Endothelial cell of umbilical vein (primary cell): ENCODE measurements around the gene GPR176. TPM values are rescaled to one million over a fixed set of nuclear protein-coding genes. Genes with fewer than 3 reads are reported as not detected.

Experiments
- BruUV-seq: library from RNA; stranded (reverse); fragments of 400-500 nt; replicated peaks from 2 replicates; lab custom pipeline; 2021; lab: Mats Ljungman, UMichigan
- CTCF ChIA-PET: fragments of 300-600, 350-600 bp; sonication (Branson Sonifier 250); formaldehyde crosslinking; loops from one replicate; lab custom pipeline; 2021; ENCODE audit warnings: antibody characterized with exemption, inconsistent platforms; lab: Charles Lee
- POLR2A ChIA-PET: fragments of 300-600, 350-600 bp; sonication (Branson Sonifier 250); formaldehyde crosslinking; loops from one replicate; lab custom pipeline; 2021; ENCODE audit warnings: antibody characterized with exemption, inconsistent platforms; lab: Charles Lee
- DNase-seq: peaks from one replicate; pipeline ENCODE4 v3.0.0-alpha.2; 2011; ENCODE audit warnings: low read depth, low spot score
- FAIRE-seq: peaks from 2 replicates; lab custom pipeline; 2011; peaks lifted over from hg19 to GRCh38; lab: Jason Lieb, UNC
- H2AFZ ChIP-seq: 2 replicates; pipeline ENCODE4 v1.6.0; 2012; ENCODE audit warnings: low read depth, low read length, control low read depth, inconsistent platforms
- H3K27ac ChIP-seq: 2 replicates; pipeline ENCODE4 v1.5.1; 2011; ENCODE audit warnings: low read depth, mild to moderate bottlenecking, control low read depth, low read length, moderate library complexity; ENCODE audit not compliant: insufficient read depth
- H3K27me3 ChIP-seq, 2 experiments: 2 replicates each; pipeline versions ENCODE4 v1.6.0 to v1.6.1; 2011; ENCODE audit warnings: low read length in 2 of 2, mixed read lengths in 1 of 2; ENCODE audit not compliant: control insufficient read depth in 2 of 2, insufficient read depth in 2 of 2
- H3K36me3 ChIP-seq, 2 experiments: 2 replicates in 1 of 2; 3 replicates in 1 of 2; pipeline ENCODE4 v1.5.1; 2011; ENCODE audit warnings: low read length in 2 of 2, mild to moderate bottlenecking in 1 of 2, moderate library complexity in 1 of 2; ENCODE audit not compliant: control insufficient read depth in 2 of 2, insufficient read depth in 2 of 2; ENCODE audit errors: extremely low read depth in 1 of 2
- H3K4me1 ChIP-seq: 3 replicates; pipeline ENCODE4 v1.5.1; 2011; ENCODE audit warnings: mild to moderate bottlenecking, low read length; ENCODE audit not compliant: control insufficient read depth, insufficient read depth; ENCODE audit errors: extremely low read depth
- H3K4me2 ChIP-seq: 2 replicates; pipeline ENCODE4 v1.6.1; 2011; ENCODE audit warnings: low read length, control low read depth, mixed read lengths; ENCODE audit not compliant: insufficient read depth
- H3K4me3 ChIP-seq, 3 experiments: fragments of 200-600 bp in 1 of 3; sonication (generic), shearing (Covaris generic) in 1 of 3; replicated peaks in 1 of 3; 2 replicates each; pipeline ENCODE4 v1.5.1; 2011 to 2016; ENCODE audit warnings: control low read depth in 3 of 3, low read length in 3 of 3, mild to moderate bottlenecking in 2 of 3, inconsistent platforms in 1 of 3, low read depth in 1 of 3, moderate library complexity in 1 of 3; ENCODE audit not compliant: insufficient read depth in 1 of 3
- H3K79me2 ChIP-seq: 2 replicates; pipeline ENCODE4 v1.6.0; 2012; ENCODE audit warnings: low read length, inconsistent platforms; ENCODE audit not compliant: control insufficient read depth, insufficient read depth
- H3K9ac ChIP-seq: replicated peaks from 2 replicates; pipeline ENCODE3; 2011; ENCODE audit warnings: low read length, control low read depth; ENCODE audit not compliant: insufficient read depth; ENCODE audit errors: extremely low read depth
- H3K9me1 ChIP-seq: replicated peaks from 3 replicates; pipeline ENCODE4 v1.6.0; 2011; ENCODE audit warnings: mild to moderate bottlenecking, low read length; ENCODE audit not compliant: control insufficient read depth, insufficient read depth; ENCODE audit errors: extremely low read depth
- H3K9me3 ChIP-seq: replicated peaks from 2 replicates; pipeline ENCODE4 v1.5.1; 2012; ENCODE audit warnings: low read length, inconsistent platforms; ENCODE audit not compliant: control insufficient read depth, insufficient read depth
- H4K20me1 ChIP-seq: replicated peaks from 2 replicates; pipeline ENCODE3; 2011; ENCODE audit warnings: mild to moderate bottlenecking, low read length; ENCODE audit not compliant: control insufficient read depth, insufficient read depth; ENCODE audit errors: extremely low read depth
- GATA2 ChIP-seq: IDR thresholded peaks from 2 replicates; pipeline ENCODE4 v1.7.0; 2011; ENCODE audit warnings: low read depth, mild to moderate bottlenecking, moderate library complexity, mixed read lengths, low read length; ENCODE audit not compliant: insufficient read length, insufficient read depth
- JUN ChIP-seq: IDR thresholded peaks from 2 replicates; pipeline ENCODE4 v1.6.1; 2011; ENCODE audit warnings: borderline replicate concordance, low read depth; ENCODE audit not compliant: insufficient read length, insufficient read depth
- MYC ChIP-seq: IDR thresholded peaks from one replicate; pipeline ENCODE4 v1.6.1; 2011; ENCODE audit warnings: mild to moderate bottlenecking, low read depth, low read length
- POLR2A ChIP-seq: IDR thresholded peaks from 2 replicates; pipeline ENCODE4 v1.6.1; 2012; ENCODE audit warnings: low read depth, mild to moderate bottlenecking, control low read depth, low read length
- POLR2AphosphoS5 ChIP-seq: IDR thresholded peaks from 2 replicates; pipeline ENCODE4 v1.6.1; 2012; ENCODE audit warnings: low read depth, mild to moderate bottlenecking, control low read depth, low read length, moderate library complexity; ENCODE audit not compliant: insufficient read depth
- dilution Hi-C: fragments of 300-500 bp; cut with MboI; formaldehyde crosslinking; loops from one replicate; pipeline ENCODE4 v1.15.0; 2019; ENCODE audit warnings: low sequenced_read_pairs; ENCODE audit not compliant: extremely low pct_ligation_motif_present
- intact Hi-C: fragments of 100-400 bp; cut with micrococcal nuclease; formaldehyde crosslinking; loops from one replicate; pipeline ENCODE4 v1.10.0; 2022
- polyA plus RNA-seq, 4 experiments: library from polyadenylated mRNA; depleted of rRNA in 3 of 4; stranded (reverse) in 3 of 4; unstranded in 1 of 4; fragments of >200 nt; gene quantifications; 2 replicates each; pipeline versions ENCODE4 v1.2.1 to v1.2.3, GENCODE V29; 2011 to 2012; ENCODE audit warnings: missing spikeins in 1 of 4
- total RNA-seq: library from RNA; stranded (reverse); gene quantifications from 2 replicates; pipeline ENCODE4 v1.2.3, GENCODE V29; 2021
- TF ChIP-seq, protein P1 (sequence below): IDR thresholded peaks from 2 replicates; pipeline ENCODE4 v1.6.1; 2011; ENCODE audit not compliant: insufficient read depth, insufficient read length
- TF ChIP-seq, protein P2 (sequence below), 2 donors: IDR thresholded peaks; 1 replicate in 1 of 2; 2 replicates in 1 of 2; pipeline ENCODE4 v1.5.1; 2011; ENCODE audit warnings: low read length in 2 of 2, mild to moderate bottlenecking in 2 of 2, moderate library complexity in 2 of 2, control low read depth in 1 of 2, inconsistent platforms in 1 of 2, low read depth in 1 of 2; ENCODE audit not compliant: insufficient read depth in 1 of 2; ENCODE audit errors: extremely low read depth in 1 of 2

The GPR176 gene
- total and polyA plus RNA-seq, 2 donors (not counting 3 experiments of a cell fraction or from before 2014, with no cell fraction given): 35.3 to 68.7 TPM

DNA sequence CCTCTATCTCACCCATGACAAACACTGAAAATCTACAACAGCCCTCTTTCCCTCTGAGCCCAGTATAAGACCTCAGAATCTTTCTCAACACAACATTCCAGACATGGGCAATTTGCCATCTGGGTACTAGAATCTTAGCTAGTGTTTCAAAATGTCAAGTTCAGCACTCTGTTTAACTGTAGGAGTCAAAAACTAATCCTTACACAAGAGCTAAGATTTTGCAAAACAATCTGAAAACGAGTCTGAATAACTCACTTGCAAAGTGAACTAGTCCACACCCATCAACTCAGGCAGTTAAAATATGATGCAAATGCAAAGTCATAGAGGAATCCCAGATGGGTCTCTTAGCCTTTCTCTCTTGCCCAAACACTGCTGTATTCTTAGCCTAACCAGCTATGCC lies 67.8 kb downstream of the GPR176 start:
- peaks cover 15% of the 10 kb centered on the region for H3K79me2 ChIP-seq
- no peak for TF ChIP-seq MYC
- no peak for TF ChIP-seq JUN
- TF ChIP-seq POLR2AphosphoS5: no peak
- TF ChIP-seq GATA2: no peak
- TF ChIP-seq, protein P1, sequence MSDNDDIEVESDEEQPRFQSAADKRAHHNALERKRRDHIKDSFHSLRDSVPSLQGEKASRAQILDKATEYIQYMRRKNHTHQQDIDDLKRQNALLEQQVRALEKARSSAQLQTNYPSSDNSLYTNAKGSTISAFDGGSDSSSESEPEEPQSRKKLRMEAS: no peak
- no peak for TF ChIP-seq POLR2A
- TF ChIP-seq, protein P2, sequence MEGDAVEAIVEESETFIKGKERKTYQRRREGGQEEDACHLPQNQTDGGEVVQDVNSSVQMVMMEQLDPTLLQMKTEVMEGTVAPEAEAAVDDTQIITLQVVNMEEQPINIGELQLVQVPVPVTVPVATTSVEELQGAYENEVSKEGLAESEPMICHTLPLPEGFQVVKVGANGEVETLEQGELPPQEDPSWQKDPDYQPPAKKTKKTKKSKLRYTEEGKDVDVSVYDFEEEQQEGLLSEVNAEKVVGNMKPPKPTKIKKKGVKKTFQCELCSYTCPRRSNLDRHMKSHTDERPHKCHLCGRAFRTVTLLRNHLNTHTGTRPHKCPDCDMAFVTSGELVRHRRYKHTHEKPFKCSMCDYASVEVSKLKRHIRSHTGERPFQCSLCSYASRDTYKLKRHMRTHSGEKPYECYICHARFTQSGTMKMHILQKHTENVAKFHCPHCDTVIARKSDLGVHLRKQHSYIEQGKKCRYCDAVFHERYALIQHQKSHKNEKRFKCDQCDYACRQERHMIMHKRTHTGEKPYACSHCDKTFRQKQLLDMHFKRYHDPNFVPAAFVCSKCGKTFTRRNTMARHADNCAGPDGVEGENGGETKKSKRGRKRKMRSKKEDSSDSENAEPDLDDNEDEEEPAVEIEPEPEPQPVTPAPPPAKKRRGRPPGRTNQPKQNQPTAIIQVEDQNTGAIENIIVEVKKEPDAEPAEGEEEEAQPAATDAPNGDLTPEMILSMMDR (IDR thresholded peaks at IDR 0.05; ENCODE audit: extremely low read depth in 1 of 2, insufficient read depth in 1 of 2, low read depth in 1 of 2, low read length in 2 of 2): no peak
- H3K4me2 ChIP-seq: no peak overlapping the region
- H3K27me3 ChIP-seq: no peaks in the 10 kb centered on the region
- FAIRE-seq (no peak), DNase-seq (no peak)
- H3K4me3 ChIP-seq: no peak overlapping the region
- ChIA-PET CTCF (interaction anchor here (0.9 to 1.9 kb wide), 5 partner anchors 10 to 36 kb away, joined by 3 to 5 read pairs (median 4); no protein-coding TSS in a partner anchor), POLR2A (no interaction called here)
- no TSS peak for BruUV-seq
- H3K9me1 ChIP-seq: no peaks in the 10 kb centered on the region
- H3K9me3 ChIP-seq: no peaks in the 10 kb centered on the region
- peaks cover 2% of the 10 kb centered on the region for H4K20me1 ChIP-seq
- H3K4me1 ChIP-seq: peaks cover 13% of the 10 kb centered on the region
- H2AFZ ChIP-seq: no peak overlapping the region
- H3K27ac ChIP-seq: peak overlapping the region; percentile 35
- dilution Hi-C loops (no loop called here), intact Hi-C loops (no loop called here)
- H3K9ac ChIP-seq: peak overlapping the region; percentile 11
- no peaks in the 10 kb centered on the region for H3K36me3 ChIP-seq
